ENCODE results near the gene OR8B2.

DNA sequence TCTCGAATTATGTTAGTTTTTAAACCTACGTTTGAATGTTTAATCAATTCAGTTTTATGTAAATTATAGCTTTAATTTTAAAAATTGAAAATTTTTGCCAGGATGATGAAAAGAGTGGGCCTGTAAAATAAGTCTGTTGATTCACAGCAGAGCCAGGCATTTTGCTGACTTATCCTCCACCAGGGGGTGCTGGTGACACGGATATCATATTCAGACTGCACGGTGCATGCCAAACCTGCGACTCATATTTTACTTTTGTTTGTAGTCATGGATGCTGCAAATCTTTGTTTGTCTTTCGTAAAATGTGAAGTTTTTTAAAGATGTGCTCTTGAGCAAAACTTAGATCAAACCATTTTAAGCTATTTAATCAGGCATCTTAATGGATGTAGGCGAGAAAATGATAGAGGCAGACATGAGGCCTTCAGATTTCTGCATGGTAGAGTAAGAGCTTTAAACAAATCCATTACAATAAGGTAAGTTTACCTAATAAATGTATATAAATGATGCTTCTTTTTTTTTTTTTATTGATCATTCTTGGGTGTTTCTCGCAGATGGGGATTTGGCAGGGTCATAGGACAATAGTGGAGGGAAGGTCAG, 18.1 kb upstream of the OR8B2 start:
- no peak for TF ChIP-seq GATA2 (IDR thresholded peaks at IDR 0.05; ENCODE audit: low read depth, low read length)
- TF ChIP-seq GATA3 (IDR thresholded peaks at IDR 0.05; ENCODE audit: low read depth, low read length): no peak

Measured in SH-SY5Y (cell line).